ENCODE data around the gene DYNC1H1.

DYNC1H1 gene

DNA sequence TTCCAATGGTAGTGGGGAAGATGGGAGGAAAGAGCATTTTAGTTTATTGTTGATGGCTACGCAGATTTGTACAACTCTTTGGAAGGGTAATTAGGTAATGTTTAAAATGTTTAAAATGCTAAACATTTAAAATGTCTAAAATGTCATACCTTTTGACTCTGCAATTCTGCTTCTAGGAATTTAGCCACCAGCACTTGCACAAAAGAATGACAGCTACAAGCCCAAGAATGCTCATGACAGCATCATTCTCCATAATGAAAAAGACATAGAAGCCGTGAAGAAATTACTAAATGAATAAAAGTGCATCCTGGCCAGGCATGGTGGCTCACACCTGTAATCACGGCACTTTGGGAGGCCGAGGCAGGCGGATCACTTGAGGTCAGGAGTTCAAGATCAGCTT, 19.9 kb upstream of the DYNC1H1 start:
- DNase-seq (ENCODE audit: low spot score): no peak

GRCh38 chr14:101945171-101945570, 19.2 kb upstream of the DYNC1H1 start:
- DNase-seq (ENCODE audit: low spot score): no peak

GRCh38 chr14:101947577-101947903, 16.8 kb upstream of the DYNC1H1 start:
- no peak for DNase-seq (ENCODE audit: low spot score)

GRCh38 chr14:101947904-101948665, 16.3 kb upstream of the DYNC1H1 start:
- peak; percentile 100 for DNase-seq (ENCODE audit: low spot score)

DNA sequence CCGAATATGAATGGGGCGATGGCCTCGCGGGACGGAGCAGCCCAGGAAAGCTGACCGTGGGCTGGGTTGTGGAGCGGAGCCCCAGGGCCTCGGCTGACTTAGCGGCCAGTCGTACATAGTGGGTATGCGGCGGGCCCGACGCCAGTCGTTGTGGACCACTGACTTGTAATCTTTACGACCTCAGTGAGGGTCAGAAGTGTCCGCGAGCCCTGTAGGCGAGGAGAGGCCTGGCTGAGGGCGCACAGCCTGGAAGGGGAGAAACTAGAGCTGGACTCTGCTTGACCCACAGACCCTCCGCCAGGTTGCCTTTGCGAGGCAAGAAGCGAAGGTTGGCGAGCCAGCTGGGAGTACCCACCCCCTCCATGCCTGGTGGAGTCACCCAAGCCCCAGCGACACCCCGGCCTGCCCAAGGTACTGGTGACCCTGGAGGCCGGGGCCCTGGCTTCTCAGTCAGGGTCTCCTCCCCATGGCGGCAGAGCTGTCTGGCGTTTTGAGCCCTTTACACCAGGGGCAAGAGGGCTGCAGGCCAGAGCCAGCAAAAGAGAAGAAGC, 15.6 kb upstream of the DYNC1H1 start:
- no peak for DNase-seq (ENCODE audit: low spot score)

DNA sequence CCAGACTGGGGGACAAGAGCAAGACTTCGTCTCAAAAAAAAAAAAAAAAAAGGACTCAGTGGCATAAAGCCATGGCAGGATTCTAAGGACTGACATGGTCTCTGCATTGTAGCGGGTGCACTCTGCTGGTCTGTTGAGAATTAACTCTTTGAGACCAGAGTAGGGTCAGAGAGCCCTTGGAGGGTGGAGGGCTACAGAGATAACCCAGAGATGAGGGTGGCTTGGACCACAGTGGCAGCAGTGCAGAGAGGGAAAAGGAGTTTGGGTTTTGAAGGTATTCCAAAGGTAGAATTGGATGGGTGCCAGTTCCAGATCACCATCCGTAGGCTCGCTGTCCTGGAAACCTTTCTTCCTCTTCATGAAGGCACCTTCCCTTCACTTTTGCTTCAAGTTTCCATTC, 14.3 kb upstream of the DYNC1H1 start:
- DNase-seq (ENCODE audit: low spot score): peak; percentile 41

DNA sequence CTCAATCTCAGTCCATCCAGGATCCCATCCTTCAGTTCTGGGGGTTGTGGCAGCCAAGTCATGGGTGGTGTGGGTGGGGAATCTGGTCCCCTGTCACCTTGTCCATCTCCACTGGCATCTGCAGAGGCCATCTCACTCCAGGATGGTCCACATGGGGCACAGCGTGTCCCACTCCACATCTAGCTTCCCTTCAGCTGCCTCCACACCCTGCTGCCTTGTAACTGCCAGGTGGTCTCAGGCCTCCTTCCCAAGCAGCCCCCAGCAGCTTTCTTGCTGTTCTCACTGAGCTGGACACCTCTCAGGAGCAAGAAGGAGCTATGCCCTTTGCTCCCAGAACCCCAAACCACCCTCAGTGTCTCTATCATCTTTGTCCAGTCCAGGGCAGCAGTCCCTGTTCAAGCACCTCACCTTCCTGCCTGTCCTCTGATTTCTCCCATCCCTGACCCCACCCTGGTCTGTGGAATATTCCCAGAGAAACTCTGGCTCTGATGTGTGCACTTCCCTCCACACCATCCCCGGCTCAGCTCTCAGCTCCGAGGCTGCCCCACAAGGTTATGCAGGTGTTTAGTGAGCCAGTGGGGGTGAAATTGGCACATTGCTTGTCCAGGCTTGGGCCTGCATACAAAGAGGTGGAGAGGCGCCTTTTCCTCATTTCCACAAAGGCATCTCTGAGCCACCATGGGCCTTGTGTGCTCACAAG, 13.7 kb upstream of the DYNC1H1 start:
- no peak for DNase-seq (ENCODE audit: low spot score)

DNA sequence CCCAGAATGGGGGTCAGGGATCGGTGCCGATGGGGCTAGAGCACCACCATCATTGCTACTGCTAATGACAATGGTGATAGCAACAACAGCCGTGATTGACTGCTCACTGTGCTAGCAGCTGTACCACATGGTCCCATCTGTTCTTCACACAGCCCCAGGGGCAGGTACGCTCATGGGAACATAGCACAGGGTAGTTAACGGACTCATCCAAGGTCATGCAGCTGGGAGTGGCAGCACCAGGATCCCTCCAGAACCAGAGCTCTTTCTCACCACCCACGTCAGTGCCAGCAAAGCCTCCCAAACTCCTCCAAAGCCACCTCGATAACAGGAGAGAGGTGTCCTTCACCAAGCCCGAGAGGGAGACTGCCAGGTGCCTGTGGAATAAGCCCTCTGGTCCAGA, 11.2 kb upstream of the DYNC1H1 start:
- DNase-seq (ENCODE audit: low spot score): no peak

DNA sequence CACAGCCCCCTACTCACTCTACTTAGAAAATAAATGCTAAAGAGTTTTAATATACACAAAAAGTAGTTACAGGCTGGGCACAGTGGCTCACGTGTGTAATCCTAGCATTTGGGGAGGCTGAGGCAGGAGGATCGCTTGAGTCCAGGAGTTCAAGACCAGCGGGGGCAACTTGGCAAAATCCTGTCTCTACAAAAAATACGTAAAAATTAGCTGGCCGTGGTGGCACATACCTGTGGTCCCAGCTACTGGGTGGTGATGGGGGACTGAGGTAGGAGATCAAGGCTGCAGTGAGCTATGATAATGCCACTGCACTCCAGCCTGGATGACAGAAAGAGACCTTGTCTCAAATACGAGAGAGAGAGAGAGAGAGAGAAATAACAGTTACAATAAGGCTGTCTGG, 9.9 kb upstream of the DYNC1H1 start:
- no peak for DNase-seq (ENCODE audit: low spot score)

- no peak for DNase-seq (ENCODE audit: low spot score)
Measured at GRCh38 chr14:101955695-101956161, 8.6 kb upstream of the DYNC1H1 start.

DNA sequence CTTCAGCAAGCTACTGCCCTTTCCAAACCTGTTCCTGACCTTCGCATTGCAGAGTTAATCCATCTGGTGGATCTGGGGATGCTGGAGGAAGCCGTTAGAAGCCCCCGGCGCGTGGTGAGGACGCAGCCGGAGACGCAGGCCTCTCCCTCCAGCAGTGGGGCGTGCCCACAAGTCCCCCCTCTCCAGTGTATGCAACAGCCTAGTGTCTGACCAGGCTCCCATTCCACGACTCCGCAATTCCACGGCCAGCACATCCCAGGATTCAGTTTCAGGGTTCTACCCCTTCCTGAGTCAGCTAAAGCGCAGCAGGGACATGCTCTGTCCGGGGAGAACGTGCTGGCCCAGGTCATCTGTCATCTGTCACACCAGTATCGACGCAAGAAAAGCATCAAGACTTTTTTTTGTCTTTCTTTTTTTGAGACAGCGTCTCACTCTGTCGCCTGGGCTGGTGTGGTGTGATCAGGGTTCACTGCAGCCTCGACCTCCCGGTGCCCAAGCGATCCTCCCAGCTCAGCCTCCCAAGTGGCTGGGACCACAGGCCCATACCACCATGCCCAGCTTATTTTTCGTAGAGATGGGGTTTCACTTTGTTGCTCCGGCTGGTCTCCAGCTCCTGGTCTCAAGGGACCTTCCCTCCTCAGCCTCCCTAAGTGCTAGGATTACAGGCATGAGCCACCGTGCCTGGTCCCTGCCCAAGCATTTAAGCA, 8.0 kb upstream of the DYNC1H1 start:
- DNase-seq (ENCODE audit: low spot score): no peak

DNA sequence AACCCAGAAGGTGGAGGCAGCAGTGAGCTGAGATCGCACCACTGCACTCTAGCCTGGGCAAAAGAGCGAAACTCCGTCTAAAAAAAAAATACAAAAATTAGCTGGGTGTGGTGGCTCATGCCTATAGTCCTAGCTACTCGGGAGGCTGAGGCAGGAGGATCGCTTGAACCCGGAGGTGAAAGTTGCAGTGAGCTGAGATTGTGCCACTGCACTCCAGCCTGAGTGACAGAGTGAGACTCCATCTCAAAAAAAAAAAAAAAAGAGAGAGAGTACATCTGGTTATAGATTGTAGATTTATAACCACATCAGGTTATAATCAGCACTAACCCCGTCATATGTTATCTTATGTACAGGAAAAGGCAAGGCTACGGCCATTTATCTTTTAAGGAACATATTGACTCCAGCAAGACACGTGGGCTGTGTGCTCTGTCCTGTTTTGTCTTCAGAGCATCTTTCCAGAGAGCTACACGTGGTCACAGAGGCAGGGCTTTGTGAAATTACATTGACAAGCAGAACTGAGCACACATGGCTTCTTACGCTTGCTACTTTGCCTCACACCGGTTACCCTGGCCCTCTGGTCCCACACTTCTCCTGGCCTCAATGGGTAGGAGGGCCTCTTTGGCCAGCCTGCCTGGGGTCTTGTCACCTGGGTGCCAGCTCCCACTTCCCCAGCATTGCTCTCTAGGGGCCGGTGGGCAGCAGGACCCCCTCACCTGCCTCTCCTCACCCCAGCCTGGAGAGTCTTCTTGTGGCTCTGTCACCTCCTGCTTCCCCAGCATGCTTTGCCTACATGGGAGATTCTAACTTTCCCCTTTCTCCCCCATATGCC, 6.8 kb upstream of the DYNC1H1 start:
- no peak for DNase-seq (ENCODE audit: low spot score)

DNA sequence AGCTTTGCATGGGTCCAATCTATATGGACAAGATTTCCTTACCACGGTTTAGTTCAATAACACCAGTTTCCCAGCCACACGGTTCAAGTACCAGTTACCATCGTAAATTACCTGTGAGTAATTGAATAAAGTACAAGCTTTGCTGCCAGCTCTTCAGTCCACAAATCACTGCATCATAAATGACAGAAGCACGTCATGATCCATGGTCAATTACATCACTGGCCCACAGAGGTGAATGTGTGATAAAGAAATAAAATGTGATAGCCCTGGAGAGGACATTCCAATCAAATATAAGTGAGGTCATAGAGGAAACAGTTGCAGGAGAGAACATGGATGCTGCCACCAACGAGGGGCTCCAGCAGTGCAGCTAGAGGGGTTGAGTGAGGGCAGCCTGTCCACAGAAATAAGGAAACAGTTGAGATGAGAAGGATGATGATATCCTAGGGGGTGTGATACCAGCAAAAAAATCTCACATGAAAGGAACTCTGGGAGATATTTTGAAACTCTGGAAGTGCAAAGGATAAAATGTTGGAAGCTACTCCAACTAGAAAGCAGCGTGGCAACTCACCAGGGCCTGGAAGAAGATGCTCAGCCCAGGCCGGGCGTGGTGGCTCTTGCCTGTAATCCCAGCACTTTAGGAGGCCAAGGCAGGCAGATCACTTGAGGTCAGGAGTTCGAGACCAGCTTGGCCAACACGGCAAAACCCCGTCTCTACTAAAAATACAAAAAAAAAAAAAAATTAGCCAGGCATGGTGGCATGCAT, 5.8 kb upstream of the DYNC1H1 start:
- DNase-seq (ENCODE audit: low spot score): no peak

GRCh38 chr14:101959277-101959676, 5.1 kb upstream of the DYNC1H1 start:
- DNase-seq (ENCODE audit: low spot score): no peak

DNA sequence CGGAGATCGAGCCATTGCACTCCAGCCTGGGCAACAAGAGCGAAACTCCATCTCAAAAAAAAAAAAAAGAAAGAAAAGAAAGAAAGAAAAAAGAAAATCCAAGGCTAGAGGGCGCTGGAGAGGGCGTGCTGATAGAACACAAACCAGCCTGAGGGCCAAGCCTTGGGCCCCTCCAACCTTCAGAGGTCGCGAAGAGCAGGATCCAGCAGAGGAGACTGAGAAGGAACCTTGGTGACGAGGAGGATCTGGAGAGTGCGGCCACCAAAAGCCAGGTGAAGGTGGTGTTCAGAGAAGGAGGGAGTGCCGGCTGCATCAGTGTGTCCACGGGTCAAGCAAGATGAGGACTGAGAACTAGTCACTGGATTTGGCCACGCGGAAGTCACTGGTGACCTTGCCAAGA, 4.1 kb upstream of the DYNC1H1 start:
- DNase-seq (ENCODE audit: low spot score): peak; percentile 70

GRCh38 chr14:101961011-101961721, 3.2 kb upstream of the DYNC1H1 start:
- DNase-seq (ENCODE audit: low spot score): peak; percentile 87

- DNase-seq (ENCODE audit: low spot score): no peak
Measured at GRCh38 chr14:101961746-101962502, 2.4 kb upstream of the DYNC1H1 start.

- DNase-seq (ENCODE audit: low spot score): no peak
Measured at GRCh38 chr14:101962503-101962874, 1.9 kb upstream of the DYNC1H1 start.

GRCh38 chr14:101963052-101963451, 1.3 kb upstream of the DYNC1H1 start:
- no peak for DNase-seq (ENCODE audit: low spot score)
